HG03108 (cell line): ENCODE results near the gene ASIC4.

Experiments used
- ATAC-seq: cut with Tn5 transposase; IDR thresholded peaks from one replicate; pipeline ENCODE4 v1.9.1; 2021; ENCODE audit warnings: moderate library complexity; ENCODE audit not compliant: unreplicated experiment

Gene ASIC4

GRCh38 chr2:219533930-219534661, 19.8 kb downstream of the ASIC4 start:
- no peak for ATAC-seq

- no peak for ATAC-seq
Observed at GRCh38 chr2:219536425-219536824, 22.1 kb downstream of the ASIC4 start.

GRCh38 chr2:219536967-219537366, 22.7 kb downstream of the ASIC4 start:
- no peak for ATAC-seq

- ATAC-seq, result no peak
Observed at GRCh38 chr2:219537657-219538488, 23.6 kb downstream of the ASIC4 start.

GRCh38 chr2:219538504-219538951, 24.2 kb downstream of the ASIC4 start:
- no peak for ATAC-seq

GRCh38 chr2:219538956-219539788, 24.9 kb downstream of the ASIC4 start:
- no peak for ATAC-seq

- no peak for ATAC-seq
Observed at GRCh38 chr2:219539926-219540678, 25.8 kb downstream of the ASIC4 start.

GRCh38 chr2:219540784-219541504, 26.7 kb downstream of the ASIC4 start:
- ATAC-seq, result no peak

- ATAC-seq, result peak; percentile 47
Observed at GRCh38 chr2:219541611-219542180, 27.4 kb downstream of the ASIC4 start.

- peak; percentile 22 for ATAC-seq
Observed at GRCh38 chr2:219542931-219543595, 28.8 kb downstream of the ASIC4 start.

- ATAC-seq, result peak; percentile 68
Observed at GRCh38 chr2:219543596-219544358, 29.5 kb downstream of the ASIC4 start, which contains the start of the genes CHPF and TMEM198. CHPF (minus strand) TSS chr2:219543809; CDS start chr2:219543538, 271 bp downstream. TMEM198 (plus strand) TSS chr2:219544028; CDS start chr2:219544728, 700 bp downstream.

GRCh38 chr2:219544567-219544966, 30.3 kb downstream of the ASIC4 start:
- ATAC-seq, result no peak

- ATAC-seq, result no peak
Observed at GRCh38 chr2:219545295-219545942, 31.1 kb downstream of the ASIC4 start.

- ATAC-seq, result no peak
Observed at GRCh38 chr2:219545943-219546352, 31.7 kb downstream of the ASIC4 start.

- no peak for ATAC-seq
Observed at GRCh38 chr2:219547621-219548020, 33.3 kb downstream of the ASIC4 start.

- no peak for ATAC-seq
Observed at GRCh38 chr2:219548990-219549389, 34.7 kb downstream of the ASIC4 start.

GRCh38 chr2:219549619-219550018, 35.3 kb downstream of the ASIC4 start:
- no peak for ATAC-seq
